Small intestine (tissue), 7 donors: ENCODE results near the gene GUK1. TPM values are rescaled to one million over a fixed set of nuclear protein-coding genes. Genes with fewer than 3 reads are reported as not detected.

Experiments
- DNase-seq, 2 donors: peaks; one replicate each; pipeline versions ENCODE4 v3.0.0 to v3.0.0-alpha.2; 2013
- FAIRE-seq: peaks from 2 replicates; lab custom pipeline; 2012; peaks lifted over from hg19 to GRCh38; lab: Jason Lieb, UNC
- H3K27ac ChIP-seq, 3 donors: one replicate each; pipeline ENCODE4 v1.5.1; 2013; ENCODE audit warnings: low read length in 2 of 3, mild to moderate bottlenecking in 2 of 3, control low read depth in 1 of 3, inconsistent platforms in 1 of 3, low read depth in 1 of 3, moderate library complexity in 1 of 3
- H3K27me3 ChIP-seq, 3 donors: one replicate each; pipeline ENCODE4 v1.6.1; 2013; ENCODE audit warnings: low read length in 3 of 3, inconsistent platforms in 1 of 3; ENCODE audit not compliant: control insufficient read depth in 3 of 3, insufficient read depth in 3 of 3
- H3K36me3 ChIP-seq, 3 donors: one replicate each; pipeline ENCODE4 v1.6.1; 2013; ENCODE audit warnings: low read length in 3 of 3, inconsistent platforms in 1 of 3, low read depth in 1 of 3, mild to moderate bottlenecking in 1 of 3, moderate library complexity in 1 of 3; ENCODE audit not compliant: control insufficient read depth in 3 of 3, insufficient read depth in 2 of 3
- H3K4me1 ChIP-seq, 3 donors: one replicate each; pipeline ENCODE4 v1.6.1; 2013; ENCODE audit warnings: low read length in 2 of 3, inconsistent platforms in 1 of 3, low read depth in 1 of 3, mild to moderate bottlenecking in 1 of 3, moderate library complexity in 1 of 3; ENCODE audit not compliant: control insufficient read depth in 3 of 3, insufficient read depth in 2 of 3
- H3K4me3 ChIP-seq, 3 donors: one replicate each; pipeline ENCODE4 v1.5.1; 2013; ENCODE audit warnings: low read length in 3 of 3, control low read depth in 1 of 3, inconsistent platforms in 1 of 3, low read depth in 1 of 3, mild to moderate bottlenecking in 1 of 3, moderate library complexity in 1 of 3
- H3K9me3 ChIP-seq, 2 donors: one replicate each; pipeline ENCODE4 v1.6.1; 2013; ENCODE audit warnings: low read depth in 1 of 2, low read length in 1 of 2; ENCODE audit not compliant: control insufficient read depth in 2 of 2, insufficient read depth in 1 of 2
- WGBS, 3 donors: extraction: QIAGEN DNeasy Blood & Tissue Kit; methylation state at CpG; one replicate each; pipeline ENCODE4 v1.1.7; 2013; 5-methylcytosine and 5-hydroxymethylcytosine counted together
- polyA plus RNA-seq, 4 donors: library from polyadenylated mRNA; stranded (reverse) in 3 of 4; unstranded in 1 of 4; fragments of 200-250 nt in 3 of 4; fragments of 120-200 nt in 1 of 4; gene quantifications; one replicate each; pipeline versions ENCODE4 v1.2.1 to v1.2.3, GENCODE V29; 2013
- donor health status: healthy with polysubstance abuse.
- donor health status: control.
- donor health status: control.
- donor health status: Bipolar disorder and iron deficiency.
- donor health status: healthy.

The GUK1 gene
- polyA plus RNA-seq, 4 donors = 183 to 595 (median 460) TPM

- H3K36me3 ChIP-seq = no peaks in the 10 kb centered on the region
- no peaks in the 10 kb centered on the region for H3K9me3 ChIP-seq
- no peaks in the 10 kb centered on the region for H3K4me1 ChIP-seq
- H3K27ac ChIP-seq = no peak overlapping the region
- H3K4me3 ChIP-seq = no peak overlapping the region
- 85 to 92% (median 86%) methylated on average over 5 of the region's 5 CpGs for WGBS, 3 donors
- FAIRE-seq (no peak), DNase-seq (no peak)
- no peaks in the 10 kb centered on the region for H3K27me3 ChIP-seq
Measured at GRCh38 chr1:228190778-228191177, 50.7 kb downstream of the GUK1 start.

DNA sequence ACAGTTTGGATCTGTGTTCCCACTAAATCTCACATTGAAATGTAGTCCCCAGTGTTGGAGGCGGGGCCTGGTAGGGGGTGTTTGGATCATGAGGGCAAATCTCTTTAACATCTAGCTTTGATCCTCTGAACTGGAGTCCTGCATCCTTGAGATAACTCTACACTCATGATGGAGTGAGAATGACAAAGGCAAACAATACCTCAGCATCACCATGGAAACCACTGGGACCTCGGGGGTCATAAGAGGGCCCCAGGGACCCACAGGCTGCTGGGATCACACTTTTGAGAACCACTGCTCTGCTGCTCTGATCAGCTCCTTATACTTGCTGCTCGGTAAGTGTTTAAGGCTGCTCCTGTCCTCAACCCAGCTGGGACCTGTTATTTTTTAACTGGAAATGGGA lies 54.4 kb downstream of the GUK1 start:
- no peak overlapping the region for H3K4me3 ChIP-seq
- H3K9me3 ChIP-seq = peaks cover 0 to 8% of the 10 kb centered on the region in 2 donors
- no peaks in the 10 kb centered on the region for H3K4me1 ChIP-seq
- H3K27ac ChIP-seq = no peak overlapping the region
- no peak for FAIRE-seq
- DNase-seq = no peak
- H3K27me3 ChIP-seq = no peaks in the 10 kb centered on the region
- WGBS, 3 donors = 77 to 87% (median 83%) methylated on average over 3 of the region's 3 CpGs
- H3K36me3 ChIP-seq = no peaks in the 10 kb centered on the region

DNA sequence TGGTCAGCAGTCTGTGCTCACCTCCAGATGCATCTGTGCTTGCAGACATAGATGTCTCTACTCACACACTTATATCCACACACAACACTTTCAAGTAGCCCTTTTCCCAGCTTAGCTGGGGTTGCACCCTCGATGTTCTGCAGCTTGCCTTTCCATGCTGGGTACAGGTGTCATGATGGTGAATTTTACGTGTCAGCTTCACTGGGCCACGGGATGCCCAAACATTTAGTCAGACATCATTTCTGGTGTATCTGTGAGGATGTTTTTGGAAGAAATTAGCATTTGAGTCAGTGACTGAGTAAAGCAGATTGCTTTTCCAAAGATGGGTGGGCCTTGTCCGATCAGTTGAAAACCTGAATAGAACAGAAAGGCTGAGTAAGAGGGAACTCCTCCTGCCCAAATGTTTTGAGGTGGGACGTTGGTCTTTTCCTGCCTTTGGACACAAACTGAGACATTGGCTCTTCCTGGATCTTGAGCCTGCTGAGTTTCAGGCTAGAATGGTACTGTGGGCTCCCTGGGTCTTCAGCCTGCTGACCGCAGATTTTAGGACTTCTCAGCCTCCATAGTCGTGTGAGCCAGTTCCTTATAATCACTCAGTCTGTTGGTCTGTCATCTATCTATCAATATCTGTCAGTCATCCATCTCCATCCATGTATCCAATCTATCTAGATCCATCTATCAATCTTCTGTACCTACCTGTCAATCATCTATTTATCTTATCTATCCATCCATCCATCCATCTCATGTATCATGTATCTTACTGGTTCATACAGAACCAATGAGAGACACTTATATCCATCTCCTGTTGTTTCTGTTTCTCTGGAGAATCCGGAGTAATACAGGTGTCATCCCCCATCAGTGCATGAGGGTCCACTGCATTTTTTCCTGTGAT lies 55.1 kb downstream of the GUK1 start:
- 85 to 95% (median 91%) methylated on average over 8 of the region's 8 CpGs for WGBS, 3 donors
- FAIRE-seq (no peak), DNase-seq (no peak)
- H3K9me3 ChIP-seq = peaks cover 0 to 8% of the 10 kb centered on the region in 2 donors
- no peaks in the 10 kb centered on the region for H3K36me3 ChIP-seq
- H3K27me3 ChIP-seq = no peaks in the 10 kb centered on the region
- no peak overlapping the region for H3K4me3 ChIP-seq
- no peak overlapping the region for H3K27ac ChIP-seq
- H3K4me1 ChIP-seq = no peaks in the 10 kb centered on the region

DNA sequence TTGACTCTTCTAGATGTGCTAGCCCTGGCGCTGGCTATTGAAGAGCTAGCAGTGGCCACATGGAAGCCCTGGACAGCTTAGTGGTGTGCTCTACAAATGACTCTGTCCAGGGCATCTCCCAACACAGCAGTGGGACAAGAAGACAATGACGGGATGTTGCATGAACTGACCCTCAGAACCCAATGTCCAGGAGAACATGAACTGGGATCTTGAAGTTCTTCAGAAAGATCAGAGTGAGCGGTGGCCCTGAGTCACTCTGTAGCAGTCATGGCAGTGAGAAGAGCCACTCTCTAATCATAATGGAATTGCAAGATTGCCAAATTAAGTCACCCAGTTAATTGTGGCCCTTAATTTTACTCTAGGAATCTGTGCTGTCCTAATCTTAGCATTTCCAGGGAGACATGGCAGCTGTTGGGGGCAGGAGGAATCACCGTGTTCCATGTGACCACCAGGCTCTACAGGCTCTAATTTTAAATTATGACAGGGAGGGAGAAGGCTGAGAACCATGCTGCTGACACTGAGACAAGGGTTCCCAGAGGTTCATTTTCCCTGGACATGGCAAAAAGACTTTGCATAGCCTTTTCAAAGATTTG lies 57.6 kb downstream of the GUK1 start:
- Histone ChIP-seq H3K27me3 (no peaks in the 10 kb centered on the region), H3K27ac (no peak overlapping the region), H3K4me3 (no peak overlapping the region), H3K9me3 (peaks cover 0 to 8% of the 10 kb centered on the region in 2 donors), H3K4me1 (no peaks in the 10 kb centered on the region), H3K36me3 (no peaks in the 10 kb centered on the region)
- no peak for DNase-seq
- 91 to 96% (median 94%) methylated on average over 4 of the region's 4 CpGs for WGBS, 3 donors
- no peak for FAIRE-seq

Other genes starting within 250 kb of the GUK1 start
- 1 to 10 TPM in 2 of 4 donors, under 1 TPM in 2; 0.27 to 2.7 (median 1.2) TPM for gene WNT9A, start 192.3 kb upstream of the GUK1 start, polyA plus RNA-seq
- gene WNT3A, start 133.3 kb upstream of the GUK1 start, polyA plus RNA-seq = under 1 TPM in 1 of 4 donors, not detected in 3; 0.01 TPM
- gene ARF1, start 57.6 kb upstream of the GUK1 start, polyA plus RNA-seq = 100 to 1,000 TPM; 375 to 490 (median 410) TPM
- 10 to 100 TPM; 15.4 to 18.1 (median 16.0) TPM for gene C1orf35, start 37.0 kb upstream of the GUK1 start, polyA plus RNA-seq
- 100 to 1,000 TPM in 2 of 4 donors, 10 to 100 TPM in 2; 56.8 to 148 (median 96.5) TPM for gene MRPL55, start 31.0 kb upstream of the GUK1 start, polyA plus RNA-seq
- gene GJC2, start 9.7 kb downstream of the GUK1 start, polyA plus RNA-seq = 1 to 10 TPM in 1 of 4 donors, under 1 TPM in 2, not detected in 1; 0.27 to 1.4 (median 0.99) TPM
- gene IBA57, start 25.5 kb downstream of the GUK1 start, polyA plus RNA-seq = 1 to 10 TPM; 2.0 to 8.6 (median 6.0) TPM
- 10 to 100 TPM in 1 of 4 donors, 1 to 10 TPM in 3; 3.6 to 36.2 (median 5.7) TPM for gene OBSCN, start 67.8 kb downstream of the GUK1 start, polyA plus RNA-seq